ENCODE results near the gene CDK9. TPM values are rescaled to one million over a fixed set of nuclear protein-coding genes. Genes with fewer than 3 reads are reported as not detected.

The CDK9 gene
- total and polyA plus RNA-seq, 7 donors: 26.5 to 46.1 (median 39.3) TPM

DNA sequence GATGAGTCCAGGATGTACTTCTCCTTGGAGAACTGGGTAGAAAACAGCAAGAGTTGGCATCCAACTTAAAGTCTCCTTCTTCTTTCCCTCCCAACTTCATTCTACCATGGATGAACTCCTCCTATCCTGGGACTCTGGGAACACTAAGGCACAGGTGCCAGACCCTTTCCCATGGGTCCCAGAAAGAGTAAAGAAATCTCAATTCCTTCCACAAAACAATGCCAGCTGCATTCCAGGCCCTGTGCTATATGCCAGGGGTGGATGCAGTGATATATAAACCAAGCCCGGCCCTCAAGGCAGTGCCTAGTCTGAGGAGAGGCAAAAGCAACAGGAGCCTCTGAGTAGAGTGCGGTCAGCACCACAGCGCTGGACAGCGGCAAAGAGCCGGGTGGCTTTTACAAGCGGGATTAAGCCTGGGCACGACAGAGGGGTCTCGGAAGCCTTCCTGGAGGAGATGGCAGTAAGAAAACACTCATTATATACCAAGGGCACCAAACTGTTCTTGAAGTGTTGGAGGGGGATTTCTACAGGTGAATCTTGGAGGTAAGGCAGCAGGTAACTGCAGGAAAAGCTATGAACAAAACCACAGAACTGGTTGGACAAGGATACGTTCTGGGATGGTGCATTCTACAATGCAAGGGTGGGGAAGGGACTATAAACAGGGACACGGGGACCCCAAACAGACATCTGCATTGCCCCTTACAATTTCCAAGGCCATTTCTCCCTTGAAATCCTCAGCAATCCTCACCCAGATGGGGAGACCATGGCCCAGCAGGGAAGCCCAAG is 34.4 kb upstream of the CDK9 start:
- H3K9me3 ChIP-seq: no peaks in the 10 kb centered on the region
- peaks cover 0 to 39% (median 14%) of the 10 kb centered on the region in 3 donors for H3K27me3 ChIP-seq (ENCODE audit: insufficient read depth in 3 of 3, low read length in 2 of 3)
- peaks cover 0 to 13% of the 10 kb centered on the region in 2 donors for H3K36me3 ChIP-seq (ENCODE audit: insufficient read depth in 1 of 2, low read depth in 1 of 2)
- intact Hi-C loops (cut with DNase I): no loop called here
- 26 to 31% (median 28%) methylated on average over 10 of the region's 10 CpGs for WGBS, 3 donors
- TF ChIP-seq, protein P1, sequence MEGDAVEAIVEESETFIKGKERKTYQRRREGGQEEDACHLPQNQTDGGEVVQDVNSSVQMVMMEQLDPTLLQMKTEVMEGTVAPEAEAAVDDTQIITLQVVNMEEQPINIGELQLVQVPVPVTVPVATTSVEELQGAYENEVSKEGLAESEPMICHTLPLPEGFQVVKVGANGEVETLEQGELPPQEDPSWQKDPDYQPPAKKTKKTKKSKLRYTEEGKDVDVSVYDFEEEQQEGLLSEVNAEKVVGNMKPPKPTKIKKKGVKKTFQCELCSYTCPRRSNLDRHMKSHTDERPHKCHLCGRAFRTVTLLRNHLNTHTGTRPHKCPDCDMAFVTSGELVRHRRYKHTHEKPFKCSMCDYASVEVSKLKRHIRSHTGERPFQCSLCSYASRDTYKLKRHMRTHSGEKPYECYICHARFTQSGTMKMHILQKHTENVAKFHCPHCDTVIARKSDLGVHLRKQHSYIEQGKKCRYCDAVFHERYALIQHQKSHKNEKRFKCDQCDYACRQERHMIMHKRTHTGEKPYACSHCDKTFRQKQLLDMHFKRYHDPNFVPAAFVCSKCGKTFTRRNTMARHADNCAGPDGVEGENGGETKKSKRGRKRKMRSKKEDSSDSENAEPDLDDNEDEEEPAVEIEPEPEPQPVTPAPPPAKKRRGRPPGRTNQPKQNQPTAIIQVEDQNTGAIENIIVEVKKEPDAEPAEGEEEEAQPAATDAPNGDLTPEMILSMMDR (IDR thresholded peaks at IDR 0.05): no peak
- DNase-seq: no peak
- no peak overlapping the region for H3K4me3 ChIP-seq
- no peaks in the 10 kb centered on the region for H3K4me1 ChIP-seq
- ATAC-seq: no peak
- no peak overlapping the region for H3K27ac ChIP-seq

DNA sequence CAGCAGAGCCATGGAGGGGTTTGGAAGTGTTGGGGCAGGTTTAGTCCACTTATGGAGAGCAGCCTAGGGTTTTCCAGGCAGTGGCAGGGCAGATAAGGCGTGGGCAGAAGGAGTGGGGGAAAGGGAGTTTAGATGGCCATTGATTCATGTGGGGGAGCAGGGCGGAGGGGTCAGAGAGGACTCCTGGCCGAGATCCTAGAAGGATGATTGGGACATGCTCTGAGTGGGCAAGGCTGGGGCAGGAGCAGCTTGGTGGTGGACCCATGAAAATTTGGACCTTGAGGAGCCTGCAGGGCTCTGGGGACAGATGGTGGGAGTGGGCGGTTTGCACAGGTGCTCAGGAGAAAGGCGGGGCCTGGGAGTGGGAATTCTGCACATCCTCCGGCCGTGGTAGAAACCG is 32.7 kb upstream of the CDK9 start:
- no peaks in the 10 kb centered on the region for H3K9me3 ChIP-seq
- peaks cover 0 to 45% (median 14%) of the 10 kb centered on the region in 3 donors for H3K27me3 ChIP-seq (ENCODE audit: insufficient read depth in 3 of 3, low read length in 2 of 3)
- TF ChIP-seq, protein P1 (IDR thresholded peaks at IDR 0.05): no peak
- no peak overlapping the region for H3K27ac ChIP-seq
- DNase-seq: no peak
- no peak for ATAC-seq
- no peak overlapping the region for H3K4me3 ChIP-seq
- H3K4me1 ChIP-seq: no peaks in the 10 kb centered on the region
- WGBS, 3 donors: 60 to 69% (median 68%) methylated on average over 8 of the region's 8 CpGs
- intact Hi-C loops (cut with DNase I): no loop called here
- peaks cover 0 to 13% of the 10 kb centered on the region in 2 donors for H3K36me3 ChIP-seq (ENCODE audit: insufficient read depth in 1 of 2, low read depth in 1 of 2)

DNA sequence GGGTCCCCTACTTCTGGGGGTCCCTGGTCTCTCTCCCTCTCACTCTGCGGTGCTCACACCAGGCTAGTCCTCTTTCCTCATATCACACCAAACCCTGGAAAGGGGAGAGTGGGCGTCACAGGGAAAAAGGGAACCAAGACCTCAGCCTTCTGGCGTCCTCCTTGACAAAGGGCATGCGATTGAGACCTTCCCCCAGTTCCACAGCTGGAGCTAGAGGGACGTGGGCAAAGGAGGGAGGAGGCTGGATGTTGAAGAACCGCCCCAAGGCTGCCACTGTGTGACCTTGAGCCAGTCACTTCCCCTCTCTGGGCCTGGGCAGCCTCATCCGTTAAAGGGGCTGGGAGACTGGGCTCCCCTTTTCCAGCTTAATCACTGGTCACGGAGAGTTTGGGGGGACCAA is 32.2 kb upstream of the CDK9 start:
- ATAC-seq (no peak), DNase-seq (no peak)
- Histone ChIP-seq H3K36me3 (ENCODE audit: insufficient read depth in 1 of 2, low read depth in 1 of 2) (peaks cover 0 to 10% of the 10 kb centered on the region in 2 donors), H3K4me3 (no peak overlapping the region), H3K27me3 (ENCODE audit: insufficient read depth in 3 of 3, low read length in 2 of 3) (peaks cover 0 to 45% (median 14%) of the 10 kb centered on the region in 3 donors), H3K27ac (no peak overlapping the region), H3K4me1 (no peaks in the 10 kb centered on the region), H3K9me3 (no peaks in the 10 kb centered on the region)
- TF ChIP-seq, protein P1 (IDR thresholded peaks at IDR 0.05): no peak
- WGBS, 3 donors: 51 to 56% (median 52%) methylated on average over 7 to 8 of the region's 8 CpGs
- intact Hi-C loops (cut with DNase I): no loop called here

DNA sequence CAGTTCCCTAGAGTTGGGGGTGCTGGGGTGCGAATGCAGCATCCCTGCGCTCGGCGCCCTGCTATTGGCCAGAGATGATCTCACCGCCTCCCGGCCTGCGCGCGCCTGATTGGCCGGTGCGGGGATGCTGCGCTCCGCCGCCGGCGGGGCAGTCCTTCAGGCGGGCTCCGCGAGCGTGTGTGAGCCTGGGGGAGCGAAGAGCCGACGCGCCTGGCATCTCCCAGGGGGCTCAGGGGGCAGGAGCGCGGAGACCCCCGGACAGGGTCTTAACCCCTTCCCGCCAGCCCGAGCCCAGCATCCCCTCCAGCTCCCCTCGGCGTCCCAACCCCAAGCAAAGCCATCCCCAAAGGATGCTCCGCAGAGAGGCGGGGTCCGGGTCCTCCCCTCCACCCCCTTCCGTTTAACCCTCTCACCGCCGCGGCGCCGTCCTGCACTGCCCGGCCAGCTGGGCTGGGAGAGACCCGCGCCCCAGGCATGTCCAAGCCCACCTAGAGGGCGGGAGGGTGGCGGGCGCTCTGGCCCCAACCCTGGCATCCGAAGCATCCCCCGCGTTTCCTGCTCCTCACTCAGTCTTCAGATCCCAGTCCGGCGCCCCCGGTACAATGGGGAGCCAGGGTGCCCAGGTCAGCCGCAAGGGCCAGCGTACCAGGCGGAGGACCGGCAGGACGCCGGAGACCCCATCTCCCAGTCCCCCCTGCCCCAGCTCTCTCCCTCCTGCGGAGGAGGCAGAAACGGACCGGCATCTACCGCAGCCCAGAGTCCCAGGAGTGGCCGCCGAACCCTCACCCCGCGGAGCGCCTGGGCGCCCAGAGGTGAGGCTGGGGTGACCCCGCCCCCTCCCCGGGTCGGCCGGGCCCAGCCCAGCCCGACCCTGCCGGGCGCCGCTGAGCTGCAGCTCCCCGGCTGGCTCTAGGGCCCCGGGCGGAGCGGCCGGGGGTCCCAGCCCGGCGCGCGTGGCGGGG is 31.5 kb upstream of the CDK9 start:
- TF ChIP-seq, protein P1 (IDR thresholded peaks at IDR 0.05): no peak
- 15 to 25% (median 17%) methylated on average over 58 to 86 of the region's 86 CpGs for WGBS, 3 donors
- peak overlapping the region; percentile 43 for H3K4me3 ChIP-seq
- DNase-seq (no peak), ATAC-seq (peak; percentile 19 to 58 (median 52))
- H3K9me3 ChIP-seq: no peaks in the 10 kb centered on the region
- intact Hi-C loops (cut with DNase I): no loop called here
- H3K27me3 ChIP-seq (ENCODE audit: insufficient read depth in 3 of 3, low read length in 2 of 3): peaks cover 0 to 45% (median 14%) of the 10 kb centered on the region in 3 donors
- no peak overlapping the region for H3K27ac ChIP-seq
- peaks cover 0 to 4% of the 10 kb centered on the region in 2 donors for H3K36me3 ChIP-seq (ENCODE audit: insufficient read depth in 1 of 2, low read depth in 1 of 2)
- no peaks in the 10 kb centered on the region for H3K4me1 ChIP-seq

Data from psoas muscle (tissue), 8 donors.